HG03025 (cell line): ENCODE results near the gene SULT1C2.
"Not testable (repeated sequence)": the region's sequence is repeated elsewhere in the genome, so short reads cannot be mapped to it uniquely, and the experiment has no call there.

Source experiments
- ATAC-seq: cut with Tn5 transposase; IDR thresholded peaks from one replicate; pipeline ENCODE4 v1.9.1; 2021; ENCODE audit warnings: mild to moderate bottlenecking, moderate library complexity; ENCODE audit not compliant: unreplicated experiment, low FRiP score

The SULT1C2 gene

GRCh38 chr2:108288534-108289106 is at the start of gene SULT1C2:
Gene SULT1C2 (plus strand): TSS chr2:108288895. CDS start chr2:108293668, 4,773 bp downstream.
- no peak for ATAC-seq

DNA sequence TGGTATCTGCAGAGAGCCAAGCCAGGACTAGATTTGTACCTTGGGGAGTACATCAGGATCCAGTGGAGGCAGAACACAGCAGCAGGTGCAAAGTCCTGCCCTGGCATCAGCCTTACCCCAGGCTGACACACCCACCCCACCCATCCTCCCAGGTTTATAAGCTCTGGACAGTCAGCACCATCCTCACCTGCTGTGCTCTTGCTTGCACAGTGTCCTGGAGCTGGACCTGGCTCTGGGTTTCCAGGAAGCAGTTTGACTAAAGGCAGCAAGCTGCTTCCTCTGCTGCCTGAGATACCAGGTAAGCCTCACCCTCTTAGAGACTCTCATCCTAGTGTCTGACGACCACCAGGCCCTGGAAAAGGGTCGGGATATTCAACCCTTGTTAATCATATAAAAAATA is 48.9 kb upstream of the SULT1C2 start, which contains the start of gene SULT1C3:
Gene SULT1C3 (plus strand): TSS at position 183 of the 400 bp plus-strand sequence. CDS start 7,227 bp downstream, outside the sequence.
- ATAC-seq, result no peak

DNA sequence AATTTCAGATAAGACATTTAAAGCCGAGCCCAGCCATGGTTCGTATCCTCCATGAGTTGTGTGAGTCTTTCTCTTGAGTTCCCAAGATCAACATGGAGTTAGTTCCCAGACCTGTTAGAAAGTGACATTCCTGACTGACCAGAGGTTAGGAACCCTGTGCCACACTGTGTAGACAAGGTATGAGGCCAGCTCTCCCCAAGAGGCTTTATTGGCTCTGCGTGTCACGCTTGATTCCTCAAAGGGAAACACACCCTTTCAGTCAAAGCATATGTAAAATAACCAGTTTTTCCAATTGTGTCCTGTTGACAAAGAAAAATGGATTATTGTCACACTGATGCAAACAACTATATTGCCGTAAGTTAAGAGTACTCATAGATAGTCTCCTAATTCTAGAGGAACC is 47.7 kb upstream of the SULT1C2 start:
- no peak for ATAC-seq

DNA sequence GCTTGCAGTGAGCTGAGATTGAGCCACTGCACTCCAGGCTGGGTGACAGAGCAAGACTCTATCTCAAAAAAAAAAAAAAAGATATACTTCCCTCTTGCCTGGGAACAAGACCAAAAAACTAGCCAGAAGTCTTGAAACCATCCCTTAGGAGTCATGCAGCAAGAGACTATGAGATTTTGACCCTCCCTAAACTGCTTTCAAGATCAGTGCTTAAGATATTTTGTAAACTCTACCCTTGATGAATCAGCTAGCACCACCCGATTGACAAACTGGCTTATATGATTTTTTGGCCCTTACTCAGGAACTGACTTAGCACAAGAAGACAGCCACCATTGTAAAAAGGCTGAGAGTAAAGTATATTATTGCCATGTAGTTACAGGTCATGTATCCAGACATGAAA is 45.1 kb upstream of the SULT1C2 start:
- no peak for ATAC-seq

DNA sequence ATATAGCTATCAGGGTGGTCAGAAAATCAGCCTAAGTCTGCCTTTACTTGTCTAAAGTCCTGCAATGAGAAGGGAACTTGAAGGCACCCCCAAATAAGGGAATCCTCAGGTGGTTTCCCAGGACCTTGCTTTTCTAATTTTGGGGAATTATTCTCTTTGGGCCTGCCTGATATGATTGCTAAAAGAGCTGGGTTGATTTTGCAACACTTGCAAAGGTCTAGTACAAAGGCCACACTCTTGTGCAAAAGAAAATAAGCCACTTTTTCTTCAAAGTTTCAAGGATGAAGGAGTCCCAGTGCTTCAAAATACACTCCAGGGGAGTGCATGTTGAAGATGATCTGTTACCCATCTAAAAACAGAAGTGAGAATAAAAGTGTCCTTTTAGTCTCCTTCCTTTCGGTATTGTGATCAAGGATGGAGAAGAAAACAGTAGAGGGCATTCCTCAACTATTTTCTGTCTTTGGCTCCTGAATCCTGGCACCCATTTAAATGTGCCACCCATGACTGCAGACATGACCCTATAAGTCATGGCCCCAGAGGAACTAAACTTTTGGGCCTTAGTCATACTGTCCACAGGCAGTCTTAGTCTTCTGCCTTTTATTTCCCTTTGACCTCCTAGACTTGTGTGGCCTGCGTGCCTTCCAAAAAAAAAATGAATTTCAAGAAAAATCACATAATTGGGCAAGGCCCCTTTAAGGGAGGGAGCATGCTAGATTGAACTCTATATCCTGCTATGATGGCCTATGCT is 43.9 kb upstream of the SULT1C2 start:
- no peak for ATAC-seq

DNA sequence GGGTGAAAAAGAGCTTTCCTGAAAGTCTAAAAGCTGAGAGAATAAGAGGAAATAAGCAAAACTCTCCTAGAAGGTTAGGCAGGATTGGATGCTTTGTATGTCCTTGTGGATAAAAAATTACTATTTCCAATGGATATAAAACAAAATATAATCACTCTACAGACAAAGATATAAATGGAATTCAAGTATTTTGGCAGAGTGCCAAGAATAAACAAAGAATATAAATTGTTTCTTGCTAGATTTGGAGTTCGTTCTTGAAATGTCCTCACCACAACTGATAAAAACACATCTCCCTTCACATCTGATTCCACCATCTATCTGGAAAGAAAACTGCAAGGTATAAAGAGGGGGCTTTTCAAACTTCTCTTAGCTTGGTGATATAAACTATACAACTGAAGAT is 35.6 kb upstream of the SULT1C2 start:
- ATAC-seq, result no peak

- ATAC-seq, result no peak
Measured at GRCh38 chr2:108257757-108258331, 30.9 kb upstream of the SULT1C2 start.

GRCh38 chr2:108260773-108261172 is 27.9 kb upstream of the SULT1C2 start:
- no peak for ATAC-seq

DNA sequence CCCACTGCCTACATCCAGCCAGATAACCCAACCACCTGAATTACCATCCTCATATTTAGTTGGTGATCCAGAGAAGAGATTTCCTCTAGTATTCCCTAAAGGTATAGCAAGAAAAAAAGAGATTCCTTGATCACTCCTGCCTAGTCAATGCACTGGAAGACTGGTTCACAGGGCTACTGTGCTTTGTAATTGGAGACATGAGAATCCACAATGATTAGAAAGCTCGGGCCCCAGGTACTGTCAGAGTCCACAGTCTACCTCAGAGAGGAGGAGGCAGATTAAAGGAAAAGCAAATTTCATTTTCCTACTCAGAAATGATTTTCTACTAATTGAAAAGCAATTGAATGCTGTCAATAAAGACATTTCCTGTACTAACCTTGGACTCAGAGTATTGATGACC is 26.7 kb upstream of the SULT1C2 start:
- ATAC-seq, result no peak

DNA sequence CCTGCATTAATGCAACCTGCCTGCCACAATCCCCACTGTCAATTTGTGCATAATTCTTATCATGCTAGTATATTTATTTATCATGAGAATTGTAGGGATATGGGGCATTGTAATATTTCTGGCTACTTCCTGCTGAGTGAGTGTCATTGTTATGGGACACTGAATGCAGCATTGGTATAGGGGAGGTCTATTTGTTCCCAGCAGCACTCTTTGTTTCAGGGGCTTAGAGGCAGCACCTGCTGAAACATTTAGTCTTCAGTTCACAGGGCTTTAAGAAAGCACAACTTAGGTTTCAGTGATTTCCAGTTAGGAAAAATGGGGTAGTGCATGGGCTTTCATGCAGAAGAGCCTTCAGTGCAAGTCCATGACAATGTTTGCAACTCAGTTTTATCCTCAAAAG is 25.3 kb upstream of the SULT1C2 start:
- no peak for ATAC-seq

DNA sequence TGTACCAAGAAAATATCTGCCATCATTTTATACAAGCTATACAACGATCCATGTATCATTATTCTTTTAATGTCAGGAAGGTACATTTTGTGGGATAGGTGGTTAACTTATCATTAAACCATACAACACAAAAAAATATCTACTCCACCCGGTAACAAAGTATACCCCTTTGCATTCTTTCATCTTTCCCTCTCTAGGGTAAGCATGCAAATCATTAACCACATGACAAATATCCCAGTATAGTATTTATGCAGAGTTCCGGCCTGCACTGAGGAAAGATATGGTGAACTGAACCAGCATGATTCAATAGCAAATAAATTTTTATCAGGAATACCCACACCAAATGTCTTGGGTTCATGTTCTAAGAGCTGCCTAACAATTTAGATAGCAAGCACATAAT is 22.5 kb upstream of the SULT1C2 start:
- ATAC-seq, result no peak

DNA sequence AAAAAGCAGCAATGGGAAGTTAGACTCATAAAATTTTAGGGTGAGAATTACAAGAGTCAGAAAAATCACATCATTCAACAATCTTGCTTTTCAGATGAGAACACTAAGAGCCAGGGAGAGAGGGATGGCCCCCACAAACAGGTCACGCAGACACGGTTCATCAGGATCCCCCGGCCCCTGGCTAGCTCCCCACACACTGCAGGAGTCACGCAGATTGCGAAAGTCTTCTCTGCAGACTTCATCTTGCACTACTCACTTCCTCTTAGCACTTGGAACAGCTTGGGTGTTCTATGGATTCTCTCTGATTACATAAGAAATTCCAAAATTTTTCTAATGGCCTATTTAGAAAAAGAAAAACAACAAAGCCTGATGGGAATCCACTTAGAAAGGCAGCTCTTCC is 21.6 kb upstream of the SULT1C2 start:
- no peak for ATAC-seq

DNA sequence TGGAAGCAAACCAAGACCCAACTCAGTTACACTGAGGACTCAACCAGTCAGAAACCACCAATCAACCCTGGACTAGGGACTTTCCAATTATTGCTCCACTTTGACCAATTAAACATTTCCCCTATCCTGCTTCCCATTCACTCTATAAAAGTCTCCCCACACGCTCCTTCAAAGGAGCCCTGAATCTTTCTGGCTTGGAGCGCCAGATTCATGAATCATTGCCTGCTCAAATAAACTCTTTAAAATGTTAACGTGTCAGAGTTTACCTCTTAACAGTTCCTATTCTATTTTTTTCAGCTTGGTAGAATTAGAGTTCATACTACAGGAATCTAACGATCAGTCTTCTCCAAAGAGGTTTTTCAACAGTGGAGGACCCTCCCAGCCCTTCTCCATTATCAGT is 20.7 kb upstream of the SULT1C2 start:
- no peak for ATAC-seq

- no peak for ATAC-seq
Measured at GRCh38 chr2:108270346-108270745, 18.3 kb upstream of the SULT1C2 start.

- ATAC-seq, result no peak
Measured at GRCh38 chr2:108270768-108271506, 17.8 kb upstream of the SULT1C2 start.

DNA sequence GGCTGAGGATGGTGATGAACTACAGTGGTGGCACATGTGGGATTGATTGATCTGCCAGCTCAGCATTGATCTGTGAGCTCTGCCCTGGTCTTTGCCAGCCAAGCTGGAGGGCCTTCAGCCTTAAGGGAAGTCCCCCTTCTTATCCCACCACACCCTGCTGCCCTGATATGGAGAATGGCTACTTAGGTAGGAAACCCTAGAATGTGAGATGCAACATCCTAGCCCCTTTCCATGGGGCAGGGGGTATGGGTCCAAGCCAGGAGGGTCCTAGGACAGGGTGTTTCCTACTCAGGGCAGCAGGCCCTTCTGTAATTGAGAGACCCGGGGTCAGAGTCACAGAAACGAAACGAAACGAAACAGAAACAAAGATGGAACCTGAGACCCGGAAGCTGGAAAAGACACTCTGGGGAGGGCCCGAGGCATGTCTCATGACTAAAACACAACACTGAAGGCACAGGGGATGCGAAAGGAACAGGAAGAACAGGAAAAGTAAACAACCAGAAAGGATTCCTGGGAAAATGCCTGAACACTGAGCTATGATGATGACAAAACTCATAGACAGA is 16.9 kb upstream of the SULT1C2 start:
- no peak for ATAC-seq

DNA sequence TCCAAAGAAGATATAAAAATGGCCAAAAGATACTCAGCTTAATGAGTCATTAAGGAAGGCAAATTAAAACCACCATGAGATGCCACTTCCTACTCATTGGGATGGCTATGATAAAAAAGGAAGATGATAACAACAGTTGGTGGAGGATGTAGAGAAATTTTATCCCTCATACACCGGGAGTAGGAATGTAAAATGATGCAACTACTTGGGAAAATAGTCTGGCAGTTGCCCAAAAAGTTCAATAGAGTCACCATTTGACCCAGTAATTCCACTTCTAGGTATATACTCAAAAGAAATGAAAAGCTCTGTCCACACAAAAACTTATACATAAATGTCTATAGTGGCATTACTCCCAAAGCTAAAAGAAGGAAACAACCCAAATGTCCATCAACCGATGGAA is 10.1 kb upstream of the SULT1C2 start:
- ATAC-seq, result no peak

DNA sequence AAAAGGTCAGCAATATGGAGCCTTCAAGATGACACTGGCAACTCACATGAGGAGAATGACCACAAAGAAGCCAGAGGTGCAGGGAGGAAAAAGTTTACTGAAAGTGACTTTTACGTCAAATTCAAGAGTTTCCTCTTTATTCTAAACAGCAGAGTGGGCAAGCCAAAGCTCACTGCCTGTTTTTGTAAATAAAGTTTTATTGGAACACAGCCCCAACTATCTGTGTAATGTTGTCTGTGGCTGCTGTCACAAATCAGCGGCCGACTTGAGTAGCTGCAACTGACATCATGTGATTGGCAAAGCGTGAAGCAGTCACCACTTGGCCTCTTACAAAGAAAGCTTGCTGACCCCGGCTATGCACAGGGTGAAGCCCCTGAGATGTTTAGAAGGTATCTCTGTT is 9.2 kb upstream of the SULT1C2 start:
- ATAC-seq, result no peak

GRCh38 chr2:108280466-108280865 is 8.2 kb upstream of the SULT1C2 start:
- no peak for ATAC-seq

- ATAC-seq, result not testable (repeated sequence)
Measured at GRCh38 chr2:108284566-108284965, 4.1 kb upstream of the SULT1C2 start.

DNA sequence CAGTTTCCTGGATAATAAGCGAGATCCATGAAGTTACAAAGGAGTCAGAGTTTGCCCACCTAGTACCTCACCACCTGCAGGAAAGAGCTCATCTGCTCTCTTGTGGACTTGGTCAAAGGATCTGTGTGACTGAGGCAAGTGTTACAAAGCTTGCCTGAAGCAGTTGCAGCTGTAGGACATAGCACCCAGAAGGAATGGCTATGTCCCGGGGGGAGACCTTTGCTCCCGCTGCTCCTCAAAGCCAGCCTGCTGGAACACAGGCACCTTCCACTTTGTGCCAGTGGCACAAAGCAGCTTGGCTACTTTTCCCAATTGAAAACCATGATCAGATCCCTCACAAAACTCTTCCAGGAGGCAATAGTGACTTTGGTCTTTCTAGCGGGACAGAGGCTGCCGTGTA is 3.1 kb upstream of the SULT1C2 start:
- ATAC-seq, result no peak
